NOMO-1 treated with DMSO at 0.1 percent for 48 hours (cell line): ENCODE results near the gene HCRT.
A peak's percentile ranks its signal among the peaks of the same experiment; 100 is the strongest.
"Not testable (repeated sequence)": the region's sequence is repeated elsewhere in the genome, so short reads cannot be mapped to it uniquely, and the experiment has no call there.

Source experiments
- DNase-seq: peaks from one replicate; lab custom pipeline; 2025; ENCODE audit not compliant: unreplicated experiment; lab: John Stamatoyannopoulos, UW

The HCRT gene

GRCh38 chr17:42198897-42199296 lies 13.6 kb upstream of the HCRT start:
- peak; percentile 81 for DNase-seq

- no peak for DNase-seq
These were observed 12.4 kb upstream of the HCRT start for GRCh38 chr17:42197564-42198156.

- DNase-seq: peak; percentile 84
These were observed 9.0 kb upstream of the HCRT start, which contains the start of gene GHDC for GRCh38 chr17:42193969-42194899. Gene GHDC (minus strand): TSS chr17:42194494. CDS start chr17:42193581, 913 bp downstream.

GRCh38 chr17:42193216-42193968 lies 8.1 kb upstream of the HCRT start:
- DNase-seq: no peak

GRCh38 chr17:42192189-42193126 lies 7.2 kb upstream of the HCRT start:
- DNase-seq: no peak

GRCh38 chr17:42191275-42191608 lies 6.0 kb upstream of the HCRT start:
- no peak for DNase-seq

- no peak for DNase-seq
These were observed 5.4 kb upstream of the HCRT start for GRCh38 chr17:42190491-42191274.

- no peak for DNase-seq
These were observed 4.4 kb upstream of the HCRT start for GRCh38 chr17:42189651-42189965.

- DNase-seq: peak; percentile 45
These were observed 3.7 kb upstream of the HCRT start for GRCh38 chr17:42188749-42189650.

- no peak for DNase-seq
These were observed 2.6 kb upstream of the HCRT start for GRCh38 chr17:42187833-42188232.

GRCh38 chr17:42186191-42186590 lies 939 bp upstream of the HCRT start:
- DNase-seq: not testable (repeated sequence)

GRCh38 chr17:42185621-42185930 lies 324 bp upstream of the HCRT start:
- DNase-seq: no peak

GRCh38 chr17:42183741-42184711 lies 1.2 kb downstream of the HCRT start:
- peak; percentile 78 for DNase-seq

GRCh38 chr17:42182927-42183734 lies 2.1 kb downstream of the HCRT start:
- DNase-seq: no peak

- no peak for DNase-seq
These were observed 3.4 kb downstream of the HCRT start for GRCh38 chr17:42181851-42182207.

GRCh38 chr17:42180922-42181850 lies 4.1 kb downstream of the HCRT start, which contains the start of gene KCNH4:
Gene KCNH4 (minus strand): TSS chr17:42181142. CDS start chr17:42180945, 197 bp downstream.
- DNase-seq: peak; percentile 79
